Spinal cord (tissue), 10 donors: ENCODE measurements around the gene TAS2R41. TPM values are rescaled to one million over a fixed set of nuclear protein-coding genes. Genes with fewer than 3 reads are reported as not detected.

Source experiments
- DNase-seq, 6 donors: peaks; one replicate each; pipeline versions ENCODE4 v3.0.0 to v3.0.0-alpha.2; 2013 to 2015; ENCODE audit warnings: low spot score in 6 of 6, low read depth in 4 of 6
- H3K27ac ChIP-seq: one replicate; pipeline ENCODE4 v1.5.1; 2013; ENCODE audit warnings: low read depth, low read length, control low read depth
- H3K27me3 ChIP-seq: one replicate; pipeline ENCODE4 v1.6.1; 2013; ENCODE audit warnings: low read length; ENCODE audit not compliant: control insufficient read depth, insufficient read depth
- H3K36me3 ChIP-seq: one replicate; pipeline ENCODE4 v1.6.1; 2013; ENCODE audit warnings: low read length; ENCODE audit not compliant: control insufficient read depth, insufficient read depth
- H3K4me1 ChIP-seq: one replicate; pipeline ENCODE4 v1.6.1; 2013; ENCODE audit warnings: low read length; ENCODE audit not compliant: control insufficient read depth, insufficient read depth
- H3K4me3 ChIP-seq: one replicate; pipeline ENCODE4 v1.5.1; 2013; ENCODE audit warnings: low read depth, low read length, control low read depth
- H3K9me3 ChIP-seq: one replicate; pipeline ENCODE4 v1.6.1; 2013; ENCODE audit warnings: low read length; ENCODE audit not compliant: control insufficient read depth, insufficient read depth
- WGBS: methylation state at CpG from one replicate; pipeline ENCODE4 v1.1.5; 2013; ENCODE audit warnings: missing lambda C conversion rate; ENCODE audit not compliant: insufficient coverage; 5-methylcytosine and 5-hydroxymethylcytosine counted together
- polyA plus RNA-seq, 2 donors: library from polyadenylated mRNA; unstranded; fragments of 120-200 nt; gene quantifications; one replicate each; pipeline ENCODE4 v1.2.1, GENCODE V29; 2013; ENCODE audit not compliant: insufficient read length in 2 of 2
- total RNA-seq, 2 donors: library from RNA; depleted of rRNA in 1 of 2; stranded (reverse); fragments of 120-200 nt in 1 of 2; fragments of >200 nt in 1 of 2; gene quantifications; one replicate each; pipeline versions ENCODE4 v1.2.3 to v1.2.4, GENCODE V29; 2013 to 2014
- donor health status: healthy.

The TAS2R41 gene
- total and polyA plus RNA-seq, 4 donors: not detected

- H3K9me3 ChIP-seq: no peaks in the 10 kb centered on the region
- no peak for DNase-seq
- H3K27ac ChIP-seq: no peak overlapping the region
- no CpG with 5 or more reads among the region's 1 CpG for WGBS
- no peaks in the 10 kb centered on the region for H3K4me1 ChIP-seq
- H3K27me3 ChIP-seq: no peaks in the 10 kb centered on the region
- no peak overlapping the region for H3K4me3 ChIP-seq
- no peaks in the 10 kb centered on the region for H3K36me3 ChIP-seq
Observed at GRCh38 chr7:143490717-143491306, 13.1 kb downstream of the TAS2R41 start.

- H3K36me3 ChIP-seq: no peaks in the 10 kb centered on the region
- H3K27me3 ChIP-seq: no peaks in the 10 kb centered on the region
- no peaks in the 10 kb centered on the region for H3K9me3 ChIP-seq
- WGBS: 100% methylated on average over 1 of the region's 2 CpGs
- no peaks in the 10 kb centered on the region for H3K4me1 ChIP-seq
- H3K4me3 ChIP-seq: no peak overlapping the region
- H3K27ac ChIP-seq: no peak overlapping the region
- DNase-seq: no peak
Observed at GRCh38 chr7:143492043-143492471, 14.4 kb downstream of the TAS2R41 start.

GRCh38 chr7:143492799-143493739, 15.4 kb downstream of the TAS2R41 start:
- Histone ChIP-seq H3K27me3 (no peaks in the 10 kb centered on the region), H3K4me1 (no peaks in the 10 kb centered on the region), H3K36me3 (no peaks in the 10 kb centered on the region), H3K4me3 (no peak overlapping the region), H3K9me3 (no peaks in the 10 kb centered on the region), H3K27ac (no peak overlapping the region)
- no peak for DNase-seq
- WGBS: 69% methylated on average over 3 of the region's 6 CpGs

- H3K27ac ChIP-seq: no peak overlapping the region
- no peak overlapping the region for H3K4me3 ChIP-seq
- DNase-seq: no peak
- no peaks in the 10 kb centered on the region for H3K4me1 ChIP-seq
- no peaks in the 10 kb centered on the region for H3K27me3 ChIP-seq
- whole genome bisulfite sequencing: no CpG with 5 or more reads among the region's 1 CpG
- H3K9me3 ChIP-seq: no peaks in the 10 kb centered on the region
- H3K36me3 ChIP-seq: no peaks in the 10 kb centered on the region
Observed at GRCh38 chr7:143493751-143494150, 16.1 kb downstream of the TAS2R41 start.

- H3K4me3 ChIP-seq: no peak overlapping the region
- WGBS: no CpG with 5 or more reads among the region's 1 CpG
- no peaks in the 10 kb centered on the region for H3K9me3 ChIP-seq
- no peak overlapping the region for H3K27ac ChIP-seq
- no peaks in the 10 kb centered on the region for H3K4me1 ChIP-seq
- no peaks in the 10 kb centered on the region for H3K27me3 ChIP-seq
- DNase-seq: no peak
- no peaks in the 10 kb centered on the region for H3K36me3 ChIP-seq
Observed at GRCh38 chr7:143494622-143495021, 16.9 kb downstream of the TAS2R41 start.

- no peak overlapping the region for H3K27ac ChIP-seq
- no peak overlapping the region for H3K4me3 ChIP-seq
- no peaks in the 10 kb centered on the region for H3K9me3 ChIP-seq
- H3K36me3 ChIP-seq: no peaks in the 10 kb centered on the region
- H3K27me3 ChIP-seq: no peaks in the 10 kb centered on the region
- no peak for DNase-seq
- no peaks in the 10 kb centered on the region for H3K4me1 ChIP-seq
Observed at GRCh38 chr7:143495851-143496250, 18.2 kb downstream of the TAS2R41 start.

- no peak for DNase-seq
- Histone ChIP-seq H3K4me3 (no peak overlapping the region), H3K9me3 (no peaks in the 10 kb centered on the region), H3K27ac (no peak overlapping the region), H3K4me1 (no peaks in the 10 kb centered on the region), H3K36me3 (no peaks in the 10 kb centered on the region), H3K27me3 (no peaks in the 10 kb centered on the region)
- WGBS: no CpG with 5 or more reads among the region's 3 CpGs
Observed at GRCh38 chr7:143496263-143496662, 18.6 kb downstream of the TAS2R41 start.

- Histone ChIP-seq H3K27me3 (no peaks in the 10 kb centered on the region), H3K36me3 (no peaks in the 10 kb centered on the region), H3K4me1 (no peaks in the 10 kb centered on the region), H3K9me3 (no peaks in the 10 kb centered on the region), H3K27ac (no peak overlapping the region), H3K4me3 (no peak overlapping the region)
- no peak for DNase-seq
- WGBS: 91% methylated on average over 3 of the region's 4 CpGs
Observed at GRCh38 chr7:143497008-143497795, 19.5 kb downstream of the TAS2R41 start.

- no peaks in the 10 kb centered on the region for H3K4me1 ChIP-seq
- H3K9me3 ChIP-seq: no peaks in the 10 kb centered on the region
- no CpG with 5 or more reads among the region's 2 CpGs for WGBS
- no peak overlapping the region for H3K27ac ChIP-seq
- H3K27me3 ChIP-seq: no peaks in the 10 kb centered on the region
- H3K36me3 ChIP-seq: no peaks in the 10 kb centered on the region
- H3K4me3 ChIP-seq: no peak overlapping the region
- no peak for DNase-seq
Observed at GRCh38 chr7:143499246-143499645, 21.6 kb downstream of the TAS2R41 start.
